GM23338 (cell line): ENCODE data around the gene CHST15. TPM values are rescaled to one million over a fixed set of nuclear protein-coding genes. Genes with fewer than 3 reads are reported as not detected.

Experiments used
- ATAC-seq: fragments of 200-7000 bp; cut with Tn5 transposase; 3 replicates; pipeline ENCODE4 v1.9.1; 2020
- DNase-seq: peaks from one replicate; pipeline ENCODE4 v3.0.0-alpha.2; 2015; ENCODE audit warnings: low spot score
- H2AFZ ChIP-seq: fragments of 200-600 bp; sonication (generic); 2 replicates; pipeline ENCODE4 v1.8.0; 2016; ENCODE audit warnings: antibody characterized with exemption, mild to moderate bottlenecking, moderate library complexity
- H3F3A ChIP-seq: fragments of 200-600 bp; sonication (generic); replicated peaks from 2 replicates; pipeline ENCODE4 v1.8.0; 2017; ENCODE audit warnings: antibody characterized with exemption, mixed run types, low read depth
- H3K27ac ChIP-seq: fragments of 200-600 bp; sonication (generic); 2 replicates; pipeline ENCODE4 v1.6.1; 2016; ENCODE audit warnings: low read depth
- H3K27me3 ChIP-seq: fragments of 200-600 bp; sonication (generic); 2 replicates; pipeline ENCODE4 v1.8.0; 2016; ENCODE audit warnings: mild to moderate bottlenecking, mixed run types, moderate library complexity; ENCODE audit not compliant: insufficient read depth
- H3K36me3 ChIP-seq: fragments of 200-600 bp; sonication (generic); 2 replicates; pipeline ENCODE4 v1.8.0; 2016; ENCODE audit warnings: mild to moderate bottlenecking; ENCODE audit not compliant: insufficient read depth
- H3K4me1 ChIP-seq: fragments of 200-600 bp; sonication (generic); 2 replicates; pipeline ENCODE4 v1.8.0; 2016; ENCODE audit warnings: mild to moderate bottlenecking, moderate library complexity; ENCODE audit not compliant: insufficient read depth
- H3K4me2 ChIP-seq: fragments of 200-600 bp; sonication (generic); 2 replicates; pipeline ENCODE4 v1.7.1; 2017; ENCODE audit warnings: mixed run types
- H3K4me3 ChIP-seq: fragments of 200-600 bp; sonication (generic); 2 replicates; pipeline ENCODE4 v1.6.1; 2016; ENCODE audit warnings: mixed run types
- H3K79me2 ChIP-seq: fragments of 200-600 bp; sonication (generic); replicated peaks from 2 replicates; pipeline ENCODE4 v1.8.0; 2017; ENCODE audit warnings: mild to moderate bottlenecking; ENCODE audit not compliant: insufficient read depth
- H3K9me2 ChIP-seq: fragments of 200-600 bp; sonication (generic); 2 replicates; pipeline ENCODE4 v1.8.0; 2017; ENCODE audit not compliant: insufficient read depth
- H4K20me1 ChIP-seq: fragments of 200-600 bp; sonication (generic); replicated peaks from 2 replicates; pipeline ENCODE4 v1.8.0; 2017; ENCODE audit warnings: mild to moderate bottlenecking; ENCODE audit not compliant: insufficient read depth
- H3K27ac Mint-ChIP-seq: 2 replicates; pipeline ENCODE4 v1.8.0; 2020; ENCODE audit warnings: inconsistent platforms, mild to moderate bottlenecking, moderate library complexity, mixed read lengths
- H3K27me3 Mint-ChIP-seq: 3 replicates; pipeline ENCODE4 v1.8.0; 2022; ENCODE audit warnings: low read depth, mild to moderate bottlenecking, moderate library complexity, mixed read lengths, inconsistent platforms; ENCODE audit not compliant: insufficient read depth, poor library complexity
- H3K36me3 Mint-ChIP-seq: 3 replicates; pipeline ENCODE4 v1.8.0; 2021; ENCODE audit warnings: low read depth, mild to moderate bottlenecking, inconsistent platforms, moderate library complexity, mixed read lengths
- H3K4me1 Mint-ChIP-seq: 3 replicates; pipeline ENCODE4 v1.8.0; 2020; ENCODE audit warnings: mild to moderate bottlenecking, inconsistent platforms, mixed read lengths
- H3K4me3 Mint-ChIP-seq: 3 replicates; pipeline ENCODE4 v1.8.0; 2021; ENCODE audit warnings: moderate library complexity, mild to moderate bottlenecking, inconsistent platforms, mixed read lengths
- H3K9me3 Mint-ChIP-seq: 3 replicates; pipeline ENCODE4 v1.8.0; 2020; ENCODE audit warnings: moderate library complexity, mild to moderate bottlenecking, inconsistent platforms, mixed read lengths
- CREB1 ChIP-seq: fragments of 250-450 bp; sonication (Bioruptor Pico); IDR thresholded peaks from 2 replicates; pipeline ENCODE4 v1.5.0; 2020; ENCODE audit warnings: low read depth, mild to moderate bottlenecking, moderate library complexity
- EZH2 ChIP-seq: fragments of 200-600 bp; sonication (generic); IDR thresholded peaks from one replicate; pipeline ENCODE4 v1.8.0; 2017; ENCODE audit warnings: antibody characterized with exemption, mild to moderate bottlenecking, low read depth; ENCODE audit not compliant: unreplicated experiment
- EZH2phosphoT487 ChIP-seq: fragments of 200-600 bp; sonication (generic); IDR thresholded peaks from one replicate; pipeline ENCODE4 v1.8.1; 2018; ENCODE audit warnings: antibody characterized with exemption; ENCODE audit not compliant: unreplicated experiment
- JUNB ChIP-seq: IDR thresholded peaks from one replicate; pipeline ENCODE4 v1.6.1; 2016; ENCODE audit warnings: antibody characterized with exemption; ENCODE audit not compliant: unreplicated experiment
- NANOG ChIP-seq: IDR thresholded peaks from 2 replicates; pipeline ENCODE4 v1.6.1; 2016; ENCODE audit warnings: antibody characterized with exemption, borderline replicate concordance
- POLR2AphosphoS5 ChIP-seq: IDR thresholded peaks from 2 replicates; pipeline ENCODE4 v1.6.1; 2016; ENCODE audit warnings: antibody characterized with exemption, low read depth
- REST ChIP-seq: IDR thresholded peaks from one replicate; pipeline ENCODE4 v1.6.1; 2018; ENCODE audit warnings: antibody characterized with exemption; ENCODE audit not compliant: unreplicated experiment
- STAT1 ChIP-seq: IDR thresholded peaks from one replicate; pipeline ENCODE4 v1.6.1; 2016; ENCODE audit warnings: antibody characterized with exemption; ENCODE audit not compliant: unreplicated experiment
- ZNF114 ChIP-seq: fragments of 250-450 bp; sonication (Bioruptor Pico); IDR thresholded peaks from 2 replicates; pipeline ENCODE4 v1.5.0; 2020; ENCODE audit warnings: mild to moderate bottlenecking, moderate library complexity
- ZNF331 ChIP-seq: fragments of 250-450 bp; sonication (Bioruptor Pico); IDR thresholded peaks from 2 replicates; pipeline ENCODE4 v1.5.0; 2020; ENCODE audit warnings: low read depth, mild to moderate bottlenecking, moderate library complexity
- ZNF462 ChIP-seq: fragments of 250-450 bp; sonication (Bioruptor Pico); IDR thresholded peaks from 2 replicates; pipeline ENCODE4 v1.5.0; 2020; ENCODE audit warnings: mild to moderate bottlenecking, moderate library complexity
- polyA plus RNA-seq: library from polyadenylated mRNA; unstranded; fragments of >200 nt; fragmentation: Nextera tagmentation; extraction: Ambion mirVana; gene quantifications from 2 replicates; pipeline ENCODE4 v1.2.1, GENCODE V29; 2016
- total RNA-seq: library from RNA; depleted of rRNA; stranded (reverse); fragments of >200 nt; shearing (Covaris generic); gene quantifications from 2 replicates; pipeline ENCODE4 v1.2.3, GENCODE V29; 2014
- TF ChIP-seq, protein P1 (sequence below): IDR thresholded peaks from 2 replicates; pipeline ENCODE4 v1.6.1; 2016; ENCODE audit warnings: antibody characterized with exemption
- TF ChIP-seq, protein P2 (sequence below), 2 experiments: fragments of 200-600 bp in 1 of 2; sonication (generic) in 1 of 2; conservative IDR thresholded peaks; 2 replicates each; pipeline versions ENCODE4 v1.5.1 to v1.6.1; 2016 to 2017; ENCODE audit warnings: antibody characterized with exemption in 2 of 2, low read depth in 2 of 2, mild to moderate bottlenecking in 2 of 2, moderate library complexity in 1 of 2

CHST15 gene
- total and polyA plus RNA-seq, 2 experiments from 2014 or later, result 2.6 to 11.2 TPM

GRCh38 chr10:124053971-124054370, 39.4 kb downstream of the CHST15 start:
- Histone ChIP-seq H3K9me2 (no peaks in the 10 kb centered on the region; the same call in 1 of the 2 replicates), H3K79me2 (0 out of 2 replicates have a peak, but pooled peaks cover 10% of the 10 kb centered on the region), H3K4me2 (peak overlapping the region; percentile 31), H3K4me1 (peaks cover 24% of the 10 kb centered on the region), H3K27me3 (no peaks in the 10 kb centered on the region), H3K27ac (no peak overlapping the region), H3F3A (no peaks in the 10 kb centered on the region), H3K36me3 (no peaks in the 10 kb centered on the region), H3K4me3 (no peak overlapping the region), H2AFZ (no peak overlapping the region), H4K20me1 (no peaks in the 10 kb centered on the region)
- H3K27me3 Mint-ChIP-seq, result peaks cover 8% of the 10 kb centered on the region
- ATAC-seq, result peak; percentile 34; the same call in 2 of the 3 replicates
- peak; percentile 36 for DNase-seq
- no peak overlapping the region; the same call in 2 of the 3 replicates for H3K4me3 Mint-ChIP-seq
- TF ChIP-seq ZNF114 (CRISPR knock-in tag) (no peak), STAT1 (no peak), REST (no peak), POLR2AphosphoS5 (no peak), EZH2phosphoT487 (no peak), NANOG (no peak), JUNB (no peak), ZNF331 (CRISPR knock-in tag) (no peak), EZH2 (no peak), CREB1 (CRISPR knock-in tag) (no peak), ZNF462 (CRISPR knock-in tag) (no peak)
- TF ChIP-seq, protein P1, sequence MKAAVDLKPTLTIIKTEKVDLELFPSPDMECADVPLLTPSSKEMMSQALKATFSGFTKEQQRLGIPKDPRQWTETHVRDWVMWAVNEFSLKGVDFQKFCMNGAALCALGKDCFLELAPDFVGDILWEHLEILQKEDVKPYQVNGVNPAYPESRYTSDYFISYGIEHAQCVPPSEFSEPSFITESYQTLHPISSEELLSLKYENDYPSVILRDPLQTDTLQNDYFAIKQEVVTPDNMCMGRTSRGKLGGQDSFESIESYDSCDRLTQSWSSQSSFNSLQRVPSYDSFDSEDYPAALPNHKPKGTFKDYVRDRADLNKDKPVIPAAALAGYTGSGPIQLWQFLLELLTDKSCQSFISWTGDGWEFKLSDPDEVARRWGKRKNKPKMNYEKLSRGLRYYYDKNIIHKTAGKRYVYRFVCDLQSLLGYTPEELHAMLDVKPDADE, result no peak
- TF ChIP-seq, protein P2, sequence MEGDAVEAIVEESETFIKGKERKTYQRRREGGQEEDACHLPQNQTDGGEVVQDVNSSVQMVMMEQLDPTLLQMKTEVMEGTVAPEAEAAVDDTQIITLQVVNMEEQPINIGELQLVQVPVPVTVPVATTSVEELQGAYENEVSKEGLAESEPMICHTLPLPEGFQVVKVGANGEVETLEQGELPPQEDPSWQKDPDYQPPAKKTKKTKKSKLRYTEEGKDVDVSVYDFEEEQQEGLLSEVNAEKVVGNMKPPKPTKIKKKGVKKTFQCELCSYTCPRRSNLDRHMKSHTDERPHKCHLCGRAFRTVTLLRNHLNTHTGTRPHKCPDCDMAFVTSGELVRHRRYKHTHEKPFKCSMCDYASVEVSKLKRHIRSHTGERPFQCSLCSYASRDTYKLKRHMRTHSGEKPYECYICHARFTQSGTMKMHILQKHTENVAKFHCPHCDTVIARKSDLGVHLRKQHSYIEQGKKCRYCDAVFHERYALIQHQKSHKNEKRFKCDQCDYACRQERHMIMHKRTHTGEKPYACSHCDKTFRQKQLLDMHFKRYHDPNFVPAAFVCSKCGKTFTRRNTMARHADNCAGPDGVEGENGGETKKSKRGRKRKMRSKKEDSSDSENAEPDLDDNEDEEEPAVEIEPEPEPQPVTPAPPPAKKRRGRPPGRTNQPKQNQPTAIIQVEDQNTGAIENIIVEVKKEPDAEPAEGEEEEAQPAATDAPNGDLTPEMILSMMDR (conservative IDR thresholded peaks at IDR 0.05; ENCODE audit: low read depth in 2 of 2), result no peak
- no peaks in the 10 kb centered on the region for H3K36me3 Mint-ChIP-seq
- no peaks in the 10 kb centered on the region for H3K9me3 Mint-ChIP-seq
- H3K27ac Mint-ChIP-seq, result peak overlapping the region; percentile 37; the same call in 1 of the 2 replicates
- peaks cover 32% of the 10 kb centered on the region for H3K4me1 Mint-ChIP-seq
